GM19351 (cell line): ENCODE data around the gene ISLR2.
"Not testable (repeated sequence)": the region's sequence is repeated elsewhere in the genome, so short reads cannot be mapped to it uniquely, and the experiment has no call there.

Experiments
- ATAC-seq: cut with Tn5 transposase; IDR thresholded peaks from one replicate; pipeline ENCODE4 v1.9.1; 2021; ENCODE audit warnings: mild to moderate bottlenecking, moderate library complexity; ENCODE audit not compliant: unreplicated experiment

ISLR2 gene

GRCh38 chr15:74155766-74156417 lies 25.5 kb downstream of the ISLR2 start:
- no peak for ATAC-seq

DNA sequence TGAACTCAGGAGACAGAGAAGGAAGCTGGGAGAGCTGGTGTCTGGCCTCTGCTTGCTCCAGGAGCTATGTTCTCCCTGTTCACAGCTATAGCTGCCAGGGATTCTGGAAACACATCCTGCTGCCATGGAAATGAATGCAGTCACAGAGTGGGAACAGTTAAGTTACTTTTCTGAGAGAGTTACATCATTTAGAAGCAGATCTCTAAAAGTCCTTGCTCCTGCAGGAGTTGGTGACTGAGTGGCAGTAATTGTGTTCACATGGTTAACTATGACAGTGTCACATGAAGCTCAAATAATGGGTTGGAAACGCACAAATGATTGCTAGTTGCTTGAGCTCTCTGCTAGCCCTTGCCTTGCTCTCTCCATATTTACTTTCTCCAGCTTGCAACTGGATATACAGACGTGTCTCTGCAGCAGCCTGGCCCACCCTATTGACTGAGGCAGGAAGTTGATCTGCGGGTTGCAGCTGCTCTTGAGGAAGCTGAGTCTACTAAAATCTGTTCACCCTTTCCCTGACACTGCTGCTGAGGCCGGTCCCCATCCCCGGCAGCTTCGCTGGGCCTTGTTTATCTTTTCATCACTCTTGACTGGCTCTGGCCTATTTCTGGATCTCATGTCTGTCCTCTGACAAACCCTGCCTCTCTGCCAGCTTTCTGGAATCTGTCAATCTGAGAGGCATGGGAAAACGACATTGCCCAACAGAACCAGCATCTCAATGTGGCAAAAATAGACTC lies 26.5 kb downstream of the ISLR2 start:
- ATAC-seq, result no peak

GRCh38 chr15:74157868-74158827 lies 27.8 kb downstream of the ISLR2 start:
- ATAC-seq, result no peak

GRCh38 chr15:74158855-74159650 lies 28.7 kb downstream of the ISLR2 start:
- peak; percentile 79 for ATAC-seq

GRCh38 chr15:74159773-74160172 lies 29.4 kb downstream of the ISLR2 start:
- ATAC-seq, result no peak

- ATAC-seq, result not testable (repeated sequence)
Observed at GRCh38 chr15:74160390-74160789, 30.0 kb downstream of the ISLR2 start.

- ATAC-seq, result not testable (repeated sequence)
Observed at GRCh38 chr15:74162195-74162536, 31.8 kb downstream of the ISLR2 start.

- no peak for ATAC-seq
Observed at GRCh38 chr15:74165461-74165860, 35.1 kb downstream of the ISLR2 start.

DNA sequence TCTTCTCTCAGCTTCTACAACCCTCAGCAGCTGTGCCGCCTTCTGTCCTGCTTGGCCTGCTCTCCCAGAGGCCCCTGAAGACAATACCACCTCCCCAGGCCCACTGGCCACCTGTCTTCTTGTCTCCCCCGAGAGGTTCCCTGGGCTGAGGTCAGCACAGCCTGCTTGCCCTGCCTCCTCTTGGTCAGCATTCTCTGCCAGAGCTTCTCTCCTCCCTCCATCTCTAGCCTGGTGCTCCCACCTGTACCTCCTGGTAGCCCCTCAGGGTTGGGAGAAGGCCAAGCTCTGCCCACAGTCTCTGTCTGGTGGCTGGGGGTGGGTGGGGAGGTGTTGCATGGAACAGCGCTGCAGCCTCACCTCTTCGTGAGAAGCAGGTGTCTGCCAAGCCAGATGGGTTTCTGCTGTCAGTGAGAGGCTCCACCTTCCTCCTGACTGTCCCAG lies 37.5 kb downstream of the ISLR2 start:
- ATAC-seq, result no peak

DNA sequence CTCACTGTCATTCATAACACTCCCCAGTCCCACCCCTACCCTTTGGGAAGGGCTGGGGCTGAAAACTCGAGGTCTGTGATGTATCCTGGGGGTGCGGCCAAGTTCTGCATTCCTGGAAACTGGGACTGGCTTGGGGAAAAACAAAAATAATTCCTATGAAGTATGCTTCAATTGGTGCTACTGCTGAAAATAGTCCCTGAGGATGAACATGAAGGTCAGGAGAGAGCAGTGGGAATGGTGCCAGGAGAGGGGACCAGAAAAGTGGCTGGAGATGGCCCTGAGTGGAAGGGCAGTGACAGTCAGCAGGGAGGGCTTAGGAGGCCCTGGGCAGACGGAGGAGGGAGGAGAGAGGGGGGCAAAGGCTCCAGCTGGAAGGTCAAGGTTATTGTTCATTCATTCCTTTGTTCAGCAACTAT lies 38.3 kb downstream of the ISLR2 start:
- no peak for ATAC-seq

- no peak for ATAC-seq
Observed at GRCh38 chr15:74170071-74170844, 39.9 kb downstream of the ISLR2 start.

DNA sequence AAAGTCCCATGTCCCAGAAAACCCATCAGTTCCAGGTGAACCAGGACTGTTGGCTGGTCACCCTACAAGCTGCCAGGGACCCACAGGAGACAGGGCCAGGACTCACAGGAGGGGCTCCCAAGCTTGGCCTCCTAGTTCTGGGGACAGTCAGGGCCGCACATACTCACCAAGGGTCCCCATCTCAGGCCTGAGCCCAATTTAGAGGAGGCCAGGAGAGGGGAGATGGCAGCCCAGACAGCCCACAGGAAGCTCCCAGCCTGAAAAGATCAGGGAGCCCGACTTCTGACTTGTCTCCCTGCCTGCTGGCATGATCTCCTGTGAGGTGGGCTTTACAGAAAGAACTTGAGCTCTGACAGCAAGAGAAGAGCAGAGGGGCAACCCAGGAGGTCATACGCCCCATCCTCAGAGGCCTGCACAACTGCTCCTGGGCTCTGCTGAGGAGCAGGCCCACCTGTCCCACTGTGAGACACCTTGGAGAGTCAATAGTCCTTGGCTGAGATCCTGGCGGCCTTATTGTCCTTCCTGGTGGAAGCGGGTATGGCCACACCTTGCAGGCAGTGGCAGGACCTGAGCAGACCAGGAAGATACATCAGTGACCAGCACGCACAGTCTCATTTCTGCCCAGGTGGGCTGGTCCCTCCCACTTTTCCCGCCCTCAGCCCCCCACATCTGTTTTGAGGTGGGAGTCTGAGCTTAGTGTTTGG lies 40.6 kb downstream of the ISLR2 start:
- no peak for ATAC-seq

- no peak for ATAC-seq
Observed at GRCh38 chr15:74171965-74172541, 41.7 kb downstream of the ISLR2 start.

- no peak for ATAC-seq
Observed at GRCh38 chr15:74172701-74173379, 42.5 kb downstream of the ISLR2 start.

DNA sequence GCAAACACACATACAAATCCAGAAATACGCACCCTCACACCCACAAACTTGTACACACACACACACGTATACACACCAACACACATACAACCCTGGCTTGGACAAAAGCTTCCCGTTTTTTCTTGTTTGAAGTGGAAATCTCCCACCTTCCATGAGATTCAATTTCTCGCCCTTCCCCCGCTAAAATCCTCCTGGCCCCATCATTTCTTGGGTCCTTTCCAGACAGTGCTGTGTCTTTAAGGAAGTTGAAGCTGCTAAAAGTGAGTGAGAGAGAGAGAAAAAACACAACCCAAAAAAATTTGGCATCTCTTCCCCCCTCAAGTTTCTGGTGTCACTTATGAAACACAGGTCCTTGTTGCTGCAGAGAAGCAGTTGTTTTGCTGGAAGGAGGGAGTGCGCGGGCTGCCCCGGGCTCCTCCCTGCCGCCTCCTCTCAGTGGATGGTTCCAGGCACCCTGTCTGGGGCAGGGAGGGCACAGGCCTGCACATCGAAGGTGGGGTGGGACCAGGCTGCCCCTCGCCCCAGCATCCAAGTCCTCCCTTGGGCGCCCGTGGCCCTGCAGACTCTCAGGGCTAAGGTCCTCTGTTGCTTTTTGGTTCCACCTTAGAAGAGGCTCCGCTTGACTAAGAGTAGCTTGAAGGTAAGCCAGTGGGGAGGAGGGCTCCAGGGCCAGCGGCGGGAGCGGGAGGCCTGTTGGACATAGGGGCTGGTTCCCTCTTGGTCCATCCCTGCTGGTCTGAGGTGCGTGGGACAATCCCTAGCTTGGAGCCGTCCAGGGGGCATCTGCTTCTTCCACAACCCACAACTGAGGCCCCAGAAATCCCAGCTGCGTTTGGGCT lies 43.2 kb downstream of the ISLR2 start, which contains the start of gene ISLR:
ISLR (plus strand) TSS at position 331 of the 839 bp plus-strand sequence. CDS start 1,149 bp downstream, outside the sequence.
- ATAC-seq, result no peak

- no peak for ATAC-seq
Observed at GRCh38 chr15:74174219-74174957, 44.0 kb downstream of the ISLR2 start.

DNA sequence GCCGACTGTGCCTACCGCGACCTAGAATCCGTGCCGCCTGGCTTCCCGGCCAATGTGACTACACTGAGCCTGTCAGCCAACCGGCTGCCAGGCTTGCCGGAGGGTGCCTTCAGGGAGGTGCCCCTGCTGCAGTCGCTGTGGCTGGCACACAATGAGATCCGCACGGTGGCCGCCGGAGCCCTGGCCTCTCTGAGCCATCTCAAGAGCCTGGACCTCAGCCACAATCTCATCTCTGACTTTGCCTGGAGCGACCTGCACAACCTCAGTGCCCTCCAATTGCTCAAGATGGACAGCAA lies 44.5 kb downstream of the ISLR2 start:
- ATAC-seq, result no peak
